Measurements from ENCODE around the gene BCAM.

DNA sequence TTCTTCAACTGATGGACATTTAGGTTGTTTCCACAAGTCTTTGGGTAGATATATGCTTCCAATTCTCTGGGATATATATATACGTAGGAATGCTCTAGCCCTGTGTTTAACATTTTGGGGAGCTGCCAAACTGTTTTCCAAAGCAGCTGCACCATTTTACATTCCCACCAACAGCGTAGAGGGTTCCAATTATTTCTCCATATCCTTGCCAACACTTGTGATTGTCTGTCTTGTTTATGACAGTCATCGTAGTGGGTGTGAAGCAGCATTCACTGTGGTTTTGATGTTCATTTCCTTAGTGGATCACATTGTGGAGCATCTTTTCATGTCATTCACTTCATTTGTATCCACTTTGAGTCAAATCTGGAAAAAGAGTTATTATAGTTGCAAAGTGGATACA is 35.9 kb upstream of the BCAM start:
- no peak for TF ChIP-seq CTCF (IDR thresholded peaks at IDR 0.05; ENCODE audit: borderline replicate concordance, extremely low read depth, low read length, poor library complexity, severe bottlenecking)
- no peak for TF ChIP-seq EZH2 (IDR thresholded peaks at IDR 0.05; ENCODE audit: borderline replicate concordance, low read depth, low read length, severe bottlenecking)
